Caco-2 (cell line): ENCODE data around the gene RFNG. TPM values are rescaled to one million over a fixed set of nuclear protein-coding genes. Genes with fewer than 3 reads are reported as not detected.
A peak's percentile ranks its signal among the peaks of the same experiment; 100 is the strongest.

Experiments
- BruUV-seq: library from RNA; stranded (reverse); fragments of 400-500 nt; replicated peaks from 2 replicates; lab custom pipeline; 2021; lab: Mats Ljungman, UMichigan
- CTCF ChIA-PET: fragments of 300-600 bp; sonication (Branson Sonifier 250); formaldehyde crosslinking; loops from one replicate; lab custom pipeline; 2022; ENCODE audit warnings: antibody characterized with exemption; lab: Charles Lee
- POLR2A ChIA-PET: fragments of 300-600 bp; sonication (Branson Sonifier 250); formaldehyde crosslinking; loops from one replicate; lab custom pipeline; 2022; ENCODE audit warnings: antibody characterized with exemption; lab: Charles Lee
- DNase-seq, 2 experiments: peaks; one replicate each; pipeline versions ENCODE4 v3.0.0 to v3.0.0-alpha.2; 2020 to 2022
- H3K27me3 ChIP-seq: replicated peaks from 2 replicates; pipeline ENCODE4 v1.6.0; 2011; ENCODE audit warnings: low read length; ENCODE audit not compliant: control insufficient read depth, insufficient read depth
- H3K36me3 ChIP-seq: 2 replicates; pipeline ENCODE4 v1.5.1; 2011; ENCODE audit warnings: low read length; ENCODE audit not compliant: control insufficient read depth, insufficient read depth
- H3K4me1 ChIP-seq: fragments of 250-450 bp; sonication (Bioruptor Pico); 2 replicates; pipeline ENCODE4 v1.5.1; 2020; ENCODE audit warnings: mild to moderate bottlenecking
- H3K4me3 ChIP-seq: 2 replicates; pipeline ENCODE4 v1.5.1; 2011; ENCODE audit warnings: low read depth, mild to moderate bottlenecking, control low read depth, low read length
- H3K9me3 ChIP-seq: fragments of 250-450 bp; sonication (Bioruptor Pico); 2 replicates; pipeline ENCODE4 v1.5.1; 2020; ENCODE audit warnings: mild to moderate bottlenecking, moderate library complexity
- H3K27ac Mint-ChIP-seq: one replicate; pipeline ENCODE4 v1.8.0; 2022; ENCODE audit warnings: mixed read lengths; ENCODE audit not compliant: unreplicated experiment
- H3K27me3 Mint-ChIP-seq: one replicate; pipeline ENCODE4 v1.8.0; 2022; ENCODE audit warnings: mixed read lengths; ENCODE audit not compliant: insufficient read depth, unreplicated experiment
- H3K36me3 Mint-ChIP-seq: one replicate; pipeline ENCODE4 v1.8.0; 2022; ENCODE audit warnings: mild to moderate bottlenecking, mixed read lengths; ENCODE audit not compliant: insufficient read depth, unreplicated experiment
- H3K4me1 Mint-ChIP-seq: one replicate; pipeline ENCODE4 v1.8.0; 2022; ENCODE audit warnings: low read depth, mixed read lengths; ENCODE audit not compliant: unreplicated experiment
- H3K4me3 Mint-ChIP-seq: one replicate; pipeline ENCODE4 v1.8.0; 2022; ENCODE audit warnings: mild to moderate bottlenecking, moderate library complexity, mixed read lengths; ENCODE audit not compliant: unreplicated experiment
- H3K9me3 Mint-ChIP-seq: one replicate; pipeline ENCODE4 v1.8.0; 2022; ENCODE audit warnings: mixed read lengths; ENCODE audit not compliant: unreplicated experiment
- CTCF ChIP-seq, 2 experiments: fragments of 200-600 bp in 1 of 2; IDR thresholded peaks; 1 replicate in 1 of 2; 2 replicates in 1 of 2; pipeline versions ENCODE4 v1.5.1 to v1.8.0; 2011 to 2022; ENCODE audit warnings: antibody characterized with exemption in 1 of 2, control low read depth in 1 of 2, inconsistent platforms in 1 of 2, low read depth in 1 of 2, low read length in 1 of 2, mild to moderate bottlenecking in 1 of 2, moderate library complexity in 1 of 2; ENCODE audit not compliant: insufficient read depth in 1 of 2, severe bottlenecking in 1 of 2, unreplicated experiment in 1 of 2
- intact Hi-C: fragments of 100-400 bp; cut with micrococcal nuclease; formaldehyde crosslinking; loops from one replicate; pipeline ENCODE4 v1.10.0; 2022; ENCODE audit not compliant: unreplicated experiment
- total RNA-seq: library from RNA; stranded (reverse); gene quantifications from 2 replicates; pipeline ENCODE4 v1.2.3, GENCODE V29; 2022

RFNG gene
- total RNA-seq, 1 experiment from 2014 or later, result 35.5 TPM

GRCh38 chr17:82083009-82083408 is 31.4 kb upstream of the RFNG start:
- no peak overlapping the region for H3K4me3 ChIP-seq
- intact Hi-C loops, result no loop called here
- Mint-ChIP-seq H3K27ac (no peak overlapping the region), H3K4me3 (no peak overlapping the region), H3K9me3 (no peaks in the 10 kb centered on the region), H3K27me3 (no peaks in the 10 kb centered on the region), H3K36me3 (peaks cover 80% of the 10 kb centered on the region), H3K4me1 (no peaks in the 10 kb centered on the region)
- H3K9me3 ChIP-seq, result no peaks in the 10 kb centered on the region
- H3K27me3 ChIP-seq, result no peaks in the 10 kb centered on the region
- H3K4me1 ChIP-seq, result no peaks in the 10 kb centered on the region
- CTCF ChIA-PET, result no interaction called here
- BruUV-seq, result TSS peak; percentile 25
- peaks cover 6% of the 10 kb centered on the region for H3K36me3 ChIP-seq
- no peak for TF ChIP-seq CTCF (IDR thresholded peaks at IDR 0.05; ENCODE audit: insufficient read depth in 1 of 2, low read depth in 1 of 2, low read length in 1 of 2, severe bottlenecking in 1 of 2, unreplicated experiment in 1 of 2)
- DNase-seq, result no peak
- POLR2A ChIA-PET, result interaction anchor here (0.7 kb wide), 1 partner anchor 16 kb away, joined by 3 read pairs; no protein-coding TSS in a partner anchor

GRCh38 chr17:82082456-82082855 is 30.8 kb upstream of the RFNG start:
- H3K4me1 ChIP-seq, result no peaks in the 10 kb centered on the region
- Mint-ChIP-seq H3K4me1 (no peaks in the 10 kb centered on the region), H3K27ac (no peak overlapping the region), H3K9me3 (no peaks in the 10 kb centered on the region), H3K36me3 (peaks cover 82% of the 10 kb centered on the region), H3K4me3 (no peak overlapping the region), H3K27me3 (no peaks in the 10 kb centered on the region)
- no peak for TF ChIP-seq CTCF (IDR thresholded peaks at IDR 0.05; ENCODE audit: insufficient read depth in 1 of 2, low read depth in 1 of 2, low read length in 1 of 2, severe bottlenecking in 1 of 2, unreplicated experiment in 1 of 2)
- BruUV-seq, result no TSS peak
- H3K36me3 ChIP-seq, result peaks cover 6% of the 10 kb centered on the region
- H3K4me3 ChIP-seq, result no peak overlapping the region
- no peak for DNase-seq
- H3K9me3 ChIP-seq, result no peaks in the 10 kb centered on the region
- H3K27me3 ChIP-seq, result no peaks in the 10 kb centered on the region
- intact Hi-C loops, result no loop called here
- POLR2A ChIA-PET, result no interaction called here
- CTCF ChIA-PET, result no interaction called here

- H3K4me3 ChIP-seq, result no peak overlapping the region
- Mint-ChIP-seq H3K36me3 (peaks cover 84% of the 10 kb centered on the region), H3K4me1 (no peaks in the 10 kb centered on the region), H3K27me3 (no peaks in the 10 kb centered on the region), H3K4me3 (no peak overlapping the region), H3K27ac (no peak overlapping the region), H3K9me3 (no peaks in the 10 kb centered on the region)
- ChIA-PET POLR2A (no interaction called here), CTCF (interaction anchor here (0.6 kb wide), 1 partner anchor 103 kb away, joined by 5 read pairs; no protein-coding TSS in a partner anchor)
- no peaks in the 10 kb centered on the region for H3K9me3 ChIP-seq
- DNase-seq, result no peak
- H3K4me1 ChIP-seq, result no peaks in the 10 kb centered on the region
- TF ChIP-seq CTCF (IDR thresholded peaks at IDR 0.05; ENCODE audit: insufficient read depth in 1 of 2, low read depth in 1 of 2, low read length in 1 of 2, severe bottlenecking in 1 of 2, unreplicated experiment in 1 of 2), result no peak
- no TSS peak for BruUV-seq
- intact Hi-C loops, result no loop called here
- no peaks in the 10 kb centered on the region for H3K27me3 ChIP-seq
- peaks cover 6% of the 10 kb centered on the region for H3K36me3 ChIP-seq
These were observed 30.4 kb upstream of the RFNG start for GRCh38 chr17:82081966-82082365.
